ENCODE measurements around the gene RECQL5. TPM values are rescaled to one million over a fixed set of nuclear protein-coding genes. Genes with fewer than 3 reads are reported as not detected.
"Not testable (repeated sequence)": the region's sequence is repeated elsewhere in the genome, so short reads cannot be mapped to it uniquely, and the experiment has no call there.

RECQL5 gene
- total and polyA plus RNA-seq, 10 donors = 25.7 to 51.0 (median 38.6) TPM

DNA sequence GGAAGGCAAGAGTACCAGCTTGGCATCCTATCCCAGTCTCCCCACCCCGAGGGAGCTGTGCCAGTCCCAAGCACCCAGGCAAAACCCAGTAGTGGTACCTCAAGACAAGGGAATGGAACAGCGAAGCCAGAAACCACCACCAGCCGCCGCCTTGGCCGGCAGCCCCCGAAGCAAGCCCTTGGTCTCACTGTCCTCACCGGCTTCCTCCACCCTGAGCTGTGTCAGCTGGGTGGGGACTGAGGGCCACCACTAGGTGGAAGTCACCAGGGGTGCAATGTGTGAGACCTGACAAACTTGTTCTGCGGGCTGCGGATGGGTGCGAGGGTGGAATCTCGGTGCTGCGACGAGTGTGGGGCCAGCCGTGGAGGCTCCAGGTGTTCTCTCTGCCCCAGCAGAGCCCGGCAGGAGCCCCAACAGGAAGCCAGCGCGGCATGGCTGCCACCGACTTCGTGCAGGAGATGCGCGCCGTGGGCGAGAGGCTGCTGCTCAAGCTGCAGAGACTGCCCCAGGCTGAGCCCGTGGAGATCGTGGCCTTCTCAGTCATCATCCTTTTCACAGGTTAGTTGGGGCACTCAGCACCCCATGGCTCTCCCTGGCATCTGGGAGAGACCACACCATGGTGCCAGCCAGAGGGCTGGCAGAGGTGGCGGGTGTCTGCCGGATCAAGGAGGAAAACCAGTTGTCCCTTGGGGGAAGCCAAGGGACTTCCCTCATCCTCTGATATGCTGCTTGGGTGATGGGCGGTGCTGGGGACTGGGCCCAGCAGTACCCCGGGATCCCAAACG lies 27.0 kb downstream of the RECQL5 start:
- intact Hi-C loops (cut with DNase I; ENCODE audit: low total_unique reads) = no loop called here
- no peak for TF ChIP-seq POLR2A (IDR thresholded peaks at IDR 0.05)
- no peak for TF ChIP-seq CTCF (IDR thresholded peaks at IDR 0.05 in 8 of 11, conservative IDR thresholded peaks at IDR 0.05 in 3 of 11)
- TF ChIP-seq POLR2AphosphoS5 (IDR thresholded peaks at IDR 0.05) = no peak
- no peaks in the 10 kb centered on the region for H3K9me3 ChIP-seq
- DNase-seq = peak; percentile 67
- H3K27ac ChIP-seq = no peak overlapping the region
- H3K27me3 ChIP-seq (replicated peaks in 1 of 7) = no peaks in the 10 kb centered on the region
- H3K36me3 ChIP-seq = peaks cover 0 to 83% (median 13%) of the 10 kb centered on the region in 6 donors
- H3K4me1 ChIP-seq = peaks cover 0 to 10% (median 0%) of the 10 kb centered on the region in 6 donors
- WGBS, 5 donors = 88 to 95% (median 93%) methylated on average over 19 to 30 of the region's 30 CpGs
- no peak overlapping the region for H3K4me3 ChIP-seq

DNA sequence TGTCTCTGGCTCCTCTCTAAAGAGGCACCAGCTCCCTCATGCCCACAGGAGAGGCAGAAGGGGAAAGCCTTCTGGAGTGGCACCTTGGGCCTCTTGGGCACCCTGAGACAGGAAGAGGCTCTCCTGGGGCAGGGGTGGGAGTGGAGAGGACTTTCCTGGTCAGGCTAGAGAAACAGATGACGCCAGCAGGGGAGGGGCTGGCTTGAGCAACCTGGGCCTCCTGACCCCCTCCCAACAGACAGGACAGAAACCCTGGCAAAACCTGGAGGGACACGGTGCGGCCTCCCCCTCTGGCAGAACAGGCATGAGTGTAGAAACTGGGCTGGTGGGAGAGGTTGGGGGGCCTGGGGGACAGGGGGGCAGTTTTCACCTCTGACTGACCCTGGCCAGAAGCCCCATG lies 27.6 kb downstream of the RECQL5 start:
- peak; percentile 47 for DNase-seq
- Histone ChIP-seq H3K9me3 (no peaks in the 10 kb centered on the region), H3K4me1 (peaks cover 0 to 13% (median 3%) of the 10 kb centered on the region in 6 donors), H3K36me3 (peaks cover 0 to 80% (median 13%) of the 10 kb centered on the region in 6 donors), H3K27ac (no peak overlapping the region), H3K4me3 (no peak overlapping the region), H3K27me3 (replicated peaks in 1 of 7) (no peaks in the 10 kb centered on the region)
- WGBS, 5 donors = 75 to 93% (median 87%) methylated on average over 1 to 3 of the region's 3 CpGs
- intact Hi-C loops (cut with DNase I; ENCODE audit: low total_unique reads) = no loop called here
- TF ChIP-seq POLR2AphosphoS5 (IDR thresholded peaks at IDR 0.05) = no peak
- TF ChIP-seq POLR2A (IDR thresholded peaks at IDR 0.05) = no peak
- TF ChIP-seq CTCF (IDR thresholded peaks at IDR 0.05 in 8 of 11, conservative IDR thresholded peaks at IDR 0.05 in 3 of 11) = no peak

GRCh38 chr17:75638893-75639292 lies 28.1 kb downstream of the RECQL5 start:
- intact Hi-C loops (cut with DNase I; ENCODE audit: low total_unique reads) = no loop called here
- 89 to 94% (median 90%) methylated on average over 13 of the region's 13 CpGs for WGBS, 5 donors
- no peak overlapping the region for H3K27ac ChIP-seq
- no peak overlapping the region for H3K4me3 ChIP-seq
- H3K4me1 ChIP-seq = peaks cover 4 to 17% (median 7%) of the 10 kb centered on the region in 6 donors
- H3K9me3 ChIP-seq = no peaks in the 10 kb centered on the region
- TF ChIP-seq POLR2A (IDR thresholded peaks at IDR 0.05) (no peak), POLR2AphosphoS5 (IDR thresholded peaks at IDR 0.05) (no peak), CTCF (IDR thresholded peaks at IDR 0.05 in 8 of 11, conservative IDR thresholded peaks at IDR 0.05 in 3 of 11) (no peak)
- H3K27me3 ChIP-seq (replicated peaks in 1 of 7) = no peaks in the 10 kb centered on the region
- peaks cover 0 to 76% (median 13%) of the 10 kb centered on the region in 6 donors for H3K36me3 ChIP-seq
- peak; percentile 66 for DNase-seq

DNA sequence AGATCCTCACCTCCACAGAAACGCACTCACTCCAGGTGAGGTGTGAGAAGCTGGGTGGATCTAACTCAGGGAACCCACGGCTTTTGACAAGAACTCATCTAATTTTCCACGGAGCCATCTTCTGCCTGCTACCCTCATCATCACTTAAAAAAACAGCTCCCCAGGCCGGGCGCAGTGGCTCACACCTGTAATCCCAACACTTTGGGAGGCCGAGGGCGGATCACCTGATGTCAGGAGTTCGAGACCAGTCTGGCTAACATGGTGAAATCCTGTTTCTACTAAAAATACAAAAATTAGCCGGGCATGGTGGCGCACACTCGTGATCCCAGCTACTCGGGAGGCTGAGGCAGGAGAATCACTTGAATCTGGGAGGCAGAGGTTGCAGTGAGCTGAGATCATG lies 28.9 kb downstream of the RECQL5 start:
- H3K36me3 ChIP-seq = peaks cover 0 to 67% (median 11%) of the 10 kb centered on the region in 6 donors
- H3K4me3 ChIP-seq; H3K27me3 ChIP-seq (replicated peaks in 1 of 7); H3K27ac ChIP-seq; DNase-seq; H3K9me3 ChIP-seq; intact Hi-C loops (cut with DNase I; ENCODE audit: low total_unique reads): not testable (repeated sequence)
- peaks cover 12 to 26% (median 15%) of the 10 kb centered on the region in 6 donors for H3K4me1 ChIP-seq
- 94 to 98% (median 95%) methylated on average over 12 of the region's 12 CpGs for WGBS, 5 donors
